ENCODE measurements around the gene FAM114A1. TPM values are rescaled to one million over a fixed set of nuclear protein-coding genes. Genes with fewer than 3 reads are reported as not detected.

The FAM114A1 gene
- polyA plus RNA-seq, 4 donors: 11.3 to 34.6 (median 25.2) TPM

DNA sequence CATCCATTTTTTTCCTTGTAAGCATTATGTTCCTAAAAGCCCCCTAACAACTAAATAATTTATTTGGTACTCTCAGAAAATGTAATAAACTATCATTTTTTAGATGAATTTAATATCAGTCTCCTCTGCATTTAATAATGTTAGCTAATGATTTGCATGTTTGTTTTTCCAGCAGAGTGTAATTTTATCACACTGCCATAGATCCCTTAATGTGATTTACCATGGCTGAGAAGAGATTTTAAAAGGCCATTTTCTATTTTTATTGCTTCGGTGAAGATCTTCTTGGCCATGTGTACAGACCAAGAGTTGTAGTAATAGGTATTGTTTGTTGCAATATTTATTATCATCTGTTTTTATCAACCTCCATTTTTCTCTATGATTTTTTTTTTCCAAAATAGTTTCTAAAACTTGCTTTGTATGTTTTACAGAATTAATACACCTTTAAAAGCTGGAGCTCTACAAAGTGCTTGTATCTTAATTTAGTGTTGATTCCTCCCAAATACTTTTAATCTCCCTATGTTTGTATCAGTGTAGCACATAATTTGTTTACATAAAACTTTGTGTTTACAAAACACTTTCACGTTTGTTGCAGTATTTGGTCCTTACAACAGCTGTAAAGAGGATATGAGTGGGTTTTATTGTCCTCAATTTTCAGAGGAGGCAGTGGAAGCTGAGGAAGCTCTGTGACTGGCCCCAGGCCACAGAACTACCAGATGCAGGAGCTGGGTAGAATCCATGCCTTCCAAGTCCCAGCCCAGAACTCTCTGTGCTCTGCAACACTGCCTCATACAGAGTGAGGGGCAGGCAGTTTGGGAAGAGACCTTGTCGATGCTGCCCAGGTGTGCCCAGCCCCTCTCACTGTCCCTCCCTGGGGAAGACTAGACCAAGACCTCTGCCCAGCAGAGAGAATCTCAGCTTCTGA is 58.1 kb downstream of the FAM114A1 start:
- DNase-seq: no peak

DNA sequence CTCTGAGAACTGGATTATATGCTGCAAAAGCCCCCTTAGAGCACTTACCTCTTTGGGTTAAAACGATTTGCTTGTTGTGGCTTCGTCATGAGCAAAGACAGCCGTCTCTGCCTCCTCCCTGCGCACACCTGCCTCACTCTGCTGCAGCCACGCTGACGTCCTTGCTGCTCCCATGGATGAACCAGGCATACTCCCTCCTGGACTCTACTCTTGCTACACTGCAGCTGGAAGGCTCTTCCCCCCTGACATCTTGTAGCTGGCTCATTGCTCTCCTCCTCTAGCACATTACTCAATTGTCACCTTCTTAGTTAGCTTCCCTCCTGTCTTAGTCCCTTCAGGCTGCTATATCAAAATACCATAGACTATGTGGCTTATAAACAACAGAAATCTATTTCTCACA is 59.3 kb downstream of the FAM114A1 start:
- H3K4me1 ChIP-seq (ENCODE audit: control insufficient read depth in 3 of 3, insufficient read depth in 2 of 3, low read depth in 1 of 3, low read length in 2 of 3): no peaks in the 10 kb centered on the region
- FAIRE-seq: no peak
- no peaks in the 10 kb centered on the region for H3K27me3 ChIP-seq (ENCODE audit: control insufficient read depth in 3 of 3, insufficient read depth in 3 of 3, low read length in 3 of 3)
- DNase-seq: no peak
- no peaks in the 10 kb centered on the region for H3K9me3 ChIP-seq (ENCODE audit: control insufficient read depth in 2 of 2, insufficient read depth in 1 of 2, low read depth in 1 of 2, low read length in 1 of 2)
- peaks cover 6 to 38% (median 14%) of the 10 kb centered on the region in 3 donors for H3K36me3 ChIP-seq (ENCODE audit: control insufficient read depth in 3 of 3, insufficient read depth in 2 of 3, low read depth in 1 of 3, low read length in 3 of 3)
- 91 to 92% (median 91%) methylated on average over 6 of the region's 6 CpGs for WGBS, 3 donors
- H3K4me3 ChIP-seq (ENCODE audit: low read depth in 1 of 3, low read length in 3 of 3): no peak overlapping the region
- H3K27ac ChIP-seq (ENCODE audit: low read depth in 1 of 3, low read length in 2 of 3): no peak overlapping the region

More for the DNA sequence above, 58.1 kb downstream of the FAM114A1 start:
- Histone ChIP-seq H3K27me3 (ENCODE audit: control insufficient read depth in 3 of 3, insufficient read depth in 3 of 3, low read length in 3 of 3) (no peaks in the 10 kb centered on the region), H3K4me3 (ENCODE audit: low read depth in 1 of 3, low read length in 3 of 3) (no peak overlapping the region), H3K36me3 (ENCODE audit: control insufficient read depth in 3 of 3, insufficient read depth in 2 of 3, low read depth in 1 of 3, low read length in 3 of 3) (peaks cover 4 to 39% (median 14%) of the 10 kb centered on the region in 3 donors), H3K9me3 (ENCODE audit: control insufficient read depth in 2 of 2, insufficient read depth in 1 of 2, low read depth in 1 of 2, low read length in 1 of 2) (no peaks in the 10 kb centered on the region), H3K27ac (ENCODE audit: low read depth in 1 of 3, low read length in 2 of 3) (peak overlapping the region in 1 of 3 donors; percentile 21), H3K4me1 (ENCODE audit: control insufficient read depth in 3 of 3, insufficient read depth in 2 of 3, low read depth in 1 of 3, low read length in 2 of 3) (no peaks in the 10 kb centered on the region)
- 66 to 74% (median 70%) methylated on average over 3 of the region's 3 CpGs for WGBS, 3 donors
- no peak for FAIRE-seq

DNA sequence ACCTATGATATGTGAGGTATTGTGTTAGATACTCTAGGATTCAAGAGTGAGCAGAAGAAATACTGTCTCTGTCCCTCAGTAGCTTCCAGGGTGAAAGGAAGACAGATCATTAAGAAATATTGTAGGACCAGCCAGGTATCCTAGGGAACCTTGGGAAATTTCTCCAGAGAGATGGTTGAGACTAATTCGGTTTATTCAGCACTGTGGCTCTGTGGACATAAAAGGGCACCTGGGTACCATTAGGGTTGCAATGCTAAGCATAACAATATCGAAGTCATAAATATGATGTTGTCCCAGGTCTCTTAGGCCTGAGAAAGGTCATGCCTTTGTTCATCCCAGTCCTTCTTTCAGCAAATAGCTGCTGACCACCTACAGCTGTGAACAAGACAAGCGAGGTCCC is 61.0 kb downstream of the FAM114A1 start:
- H3K4me3 ChIP-seq (ENCODE audit: low read depth in 1 of 3, low read length in 3 of 3): no peak overlapping the region
- no peak overlapping the region for H3K27ac ChIP-seq (ENCODE audit: low read depth in 1 of 3, low read length in 2 of 3)
- DNase-seq: no peak
- 89 to 98% (median 94%) methylated on average over 3 of the region's 3 CpGs for WGBS, 3 donors
- no peak for FAIRE-seq
- H3K9me3 ChIP-seq (ENCODE audit: control insufficient read depth in 2 of 2, insufficient read depth in 1 of 2, low read depth in 1 of 2, low read length in 1 of 2): no peaks in the 10 kb centered on the region
- H3K27me3 ChIP-seq (ENCODE audit: control insufficient read depth in 3 of 3, insufficient read depth in 3 of 3, low read length in 3 of 3): no peaks in the 10 kb centered on the region
- H3K36me3 ChIP-seq (ENCODE audit: control insufficient read depth in 3 of 3, insufficient read depth in 2 of 3, low read depth in 1 of 3, low read length in 3 of 3): peaks cover 9 to 43% (median 14%) of the 10 kb centered on the region in 3 donors
- no peaks in the 10 kb centered on the region for H3K4me1 ChIP-seq (ENCODE audit: control insufficient read depth in 3 of 3, insufficient read depth in 2 of 3, low read depth in 1 of 3, low read length in 2 of 3)

DNA sequence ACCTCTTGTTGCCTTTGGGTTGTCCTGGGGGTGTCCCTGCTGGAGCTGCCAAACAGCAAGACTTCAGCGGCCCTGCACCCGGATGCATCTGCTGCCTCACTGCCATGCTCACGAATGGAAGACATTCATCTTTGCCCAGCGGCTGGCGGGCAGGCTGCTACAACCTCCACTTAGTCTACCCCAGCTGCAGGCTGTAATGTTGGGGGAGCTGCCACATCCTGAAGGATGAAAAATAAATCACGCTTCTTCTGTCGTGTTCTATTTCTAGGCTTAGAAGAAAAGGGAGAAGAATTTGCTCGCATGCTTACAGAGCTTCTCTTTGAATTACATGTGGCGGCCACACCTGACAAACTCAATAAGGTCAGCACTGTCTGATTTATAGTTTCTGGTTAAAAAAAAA is 61.4 kb downstream of the FAM114A1 start:
- 89 to 94% (median 92%) methylated on average over 9 of the region's 9 CpGs for WGBS, 3 donors
- no peaks in the 10 kb centered on the region for H3K4me1 ChIP-seq (ENCODE audit: control insufficient read depth in 3 of 3, insufficient read depth in 2 of 3, low read depth in 1 of 3, low read length in 2 of 3)
- no peak overlapping the region for H3K27ac ChIP-seq (ENCODE audit: low read depth in 1 of 3, low read length in 2 of 3)
- H3K9me3 ChIP-seq (ENCODE audit: control insufficient read depth in 2 of 2, insufficient read depth in 1 of 2, low read depth in 1 of 2, low read length in 1 of 2): no peaks in the 10 kb centered on the region
- H3K27me3 ChIP-seq (ENCODE audit: control insufficient read depth in 3 of 3, insufficient read depth in 3 of 3, low read length in 3 of 3): no peaks in the 10 kb centered on the region
- peaks cover 9 to 43% (median 14%) of the 10 kb centered on the region in 3 donors for H3K36me3 ChIP-seq (ENCODE audit: control insufficient read depth in 3 of 3, insufficient read depth in 2 of 3, low read depth in 1 of 3, low read length in 3 of 3)
- DNase-seq (no peak), FAIRE-seq (no peak)
- H3K4me3 ChIP-seq (ENCODE audit: low read depth in 1 of 3, low read length in 3 of 3): no peak overlapping the region

DNA sequence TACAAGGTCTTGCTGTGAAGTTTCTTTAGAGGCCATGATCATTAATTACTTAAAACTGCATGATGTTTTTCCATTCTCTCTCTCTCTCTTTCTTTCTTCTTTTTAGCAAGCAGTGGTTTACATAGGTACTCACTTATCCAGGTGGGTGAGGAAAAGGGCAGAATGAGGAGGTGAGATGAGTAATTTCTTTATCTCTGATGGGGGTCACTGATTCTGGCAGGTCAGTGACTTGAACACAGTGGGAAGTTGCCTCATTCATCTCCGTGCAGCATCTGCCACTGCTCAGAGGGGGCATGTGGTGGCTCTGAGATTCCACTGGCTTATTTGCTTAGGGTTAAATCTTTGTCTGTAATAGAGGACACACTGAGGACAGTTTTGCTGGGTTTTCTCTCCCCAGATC is 62.6 kb downstream of the FAM114A1 start:
- no peaks in the 10 kb centered on the region for H3K9me3 ChIP-seq (ENCODE audit: control insufficient read depth in 2 of 2, insufficient read depth in 1 of 2, low read depth in 1 of 2, low read length in 1 of 2)
- H3K4me1 ChIP-seq (ENCODE audit: control insufficient read depth in 3 of 3, insufficient read depth in 2 of 3, low read depth in 1 of 3, low read length in 2 of 3): no peaks in the 10 kb centered on the region
- 44 to 79% (median 72%) methylated on average over 1 of the region's 1 CpG for WGBS, 3 donors
- H3K27me3 ChIP-seq (ENCODE audit: control insufficient read depth in 3 of 3, insufficient read depth in 3 of 3, low read length in 3 of 3): no peaks in the 10 kb centered on the region
- H3K4me3 ChIP-seq (ENCODE audit: low read depth in 1 of 3, low read length in 3 of 3): no peak overlapping the region
- H3K36me3 ChIP-seq (ENCODE audit: control insufficient read depth in 3 of 3, insufficient read depth in 2 of 3, low read depth in 1 of 3, low read length in 3 of 3): peaks cover 9 to 48% (median 14%) of the 10 kb centered on the region in 3 donors
- FAIRE-seq: no peak
- DNase-seq: no peak
- no peak overlapping the region for H3K27ac ChIP-seq (ENCODE audit: low read depth in 1 of 3, low read length in 2 of 3)

DNA sequence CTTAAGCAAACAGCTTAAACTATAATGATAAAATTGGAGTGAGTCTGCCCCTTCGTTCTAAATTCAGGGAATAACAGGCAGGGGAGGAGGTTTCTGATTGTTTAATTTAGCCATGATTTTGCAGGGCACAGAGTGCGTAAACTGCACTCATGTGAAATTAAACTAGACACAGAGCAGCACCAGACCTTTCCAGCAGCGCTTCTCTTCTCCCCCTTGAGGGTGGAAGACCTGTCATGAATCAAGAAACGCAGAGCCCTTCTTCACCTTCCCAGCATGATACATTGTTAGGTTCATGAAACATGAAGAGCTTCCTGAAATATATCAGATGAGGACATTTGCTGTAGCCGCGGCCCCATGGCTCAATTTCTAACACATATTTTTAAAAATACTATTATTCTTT is 63.1 kb downstream of the FAM114A1 start:
- Histone ChIP-seq H3K27ac (ENCODE audit: low read depth in 1 of 3, low read length in 2 of 3) (no peak overlapping the region), H3K36me3 (ENCODE audit: control insufficient read depth in 3 of 3, insufficient read depth in 2 of 3, low read depth in 1 of 3, low read length in 3 of 3) (peaks cover 10 to 48% (median 14%) of the 10 kb centered on the region in 3 donors)
- WGBS, 3 donors: 86 to 94% (median 91%) methylated on average over 6 of the region's 6 CpGs

DNA sequence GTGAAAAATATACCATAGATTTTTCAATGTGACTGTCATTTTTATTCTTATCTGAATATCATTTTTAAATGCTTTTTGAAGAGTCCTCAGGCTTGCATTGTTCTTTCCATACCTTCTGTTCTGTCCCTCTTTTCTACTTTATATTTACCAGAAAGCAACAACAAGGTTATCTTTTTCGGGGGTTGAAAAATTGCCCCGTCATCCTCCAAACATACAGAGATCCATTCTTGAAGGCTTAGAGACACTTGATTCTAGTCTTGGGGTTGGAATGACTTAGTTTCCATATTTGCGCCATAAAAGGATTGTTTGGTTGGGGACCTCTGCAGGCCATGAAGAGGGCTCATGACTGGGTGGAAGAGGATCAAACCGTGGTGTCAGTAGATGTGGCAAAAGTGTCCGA is 63.5 kb downstream of the FAM114A1 start:
- H3K9me3 ChIP-seq (ENCODE audit: control insufficient read depth in 2 of 2, insufficient read depth in 1 of 2, low read depth in 1 of 2, low read length in 1 of 2): no peaks in the 10 kb centered on the region
- DNase-seq (no peak), FAIRE-seq (no peak)
- WGBS, 3 donors: 76 to 88% (median 87%) methylated on average over 5 of the region's 5 CpGs
- H3K36me3 ChIP-seq (ENCODE audit: control insufficient read depth in 3 of 3, insufficient read depth in 2 of 3, low read depth in 1 of 3, low read length in 3 of 3): peaks cover 11 to 50% (median 13%) of the 10 kb centered on the region in 3 donors
- H3K27me3 ChIP-seq (ENCODE audit: control insufficient read depth in 3 of 3, insufficient read depth in 3 of 3, low read length in 3 of 3): no peaks in the 10 kb centered on the region
- no peaks in the 10 kb centered on the region for H3K4me1 ChIP-seq (ENCODE audit: control insufficient read depth in 3 of 3, insufficient read depth in 2 of 3, low read depth in 1 of 3, low read length in 2 of 3)
- no peak overlapping the region for H3K27ac ChIP-seq (ENCODE audit: low read depth in 1 of 3, low read length in 2 of 3)
- no peak overlapping the region for H3K4me3 ChIP-seq (ENCODE audit: low read depth in 1 of 3, low read length in 3 of 3)

More for the DNA sequence above, 63.1 kb downstream of the FAM114A1 start:
- no peak overlapping the region for H3K4me3 ChIP-seq (ENCODE audit: low read depth in 1 of 3, low read length in 3 of 3)
- no peaks in the 10 kb centered on the region for H3K27me3 ChIP-seq (ENCODE audit: control insufficient read depth in 3 of 3, insufficient read depth in 3 of 3, low read length in 3 of 3)
- no peaks in the 10 kb centered on the region for H3K4me1 ChIP-seq (ENCODE audit: control insufficient read depth in 3 of 3, insufficient read depth in 2 of 3, low read depth in 1 of 3, low read length in 2 of 3)
- no peak for FAIRE-seq
- H3K9me3 ChIP-seq (ENCODE audit: control insufficient read depth in 2 of 2, insufficient read depth in 1 of 2, low read depth in 1 of 2, low read length in 1 of 2): no peaks in the 10 kb centered on the region
- DNase-seq: no peak

DNA sequence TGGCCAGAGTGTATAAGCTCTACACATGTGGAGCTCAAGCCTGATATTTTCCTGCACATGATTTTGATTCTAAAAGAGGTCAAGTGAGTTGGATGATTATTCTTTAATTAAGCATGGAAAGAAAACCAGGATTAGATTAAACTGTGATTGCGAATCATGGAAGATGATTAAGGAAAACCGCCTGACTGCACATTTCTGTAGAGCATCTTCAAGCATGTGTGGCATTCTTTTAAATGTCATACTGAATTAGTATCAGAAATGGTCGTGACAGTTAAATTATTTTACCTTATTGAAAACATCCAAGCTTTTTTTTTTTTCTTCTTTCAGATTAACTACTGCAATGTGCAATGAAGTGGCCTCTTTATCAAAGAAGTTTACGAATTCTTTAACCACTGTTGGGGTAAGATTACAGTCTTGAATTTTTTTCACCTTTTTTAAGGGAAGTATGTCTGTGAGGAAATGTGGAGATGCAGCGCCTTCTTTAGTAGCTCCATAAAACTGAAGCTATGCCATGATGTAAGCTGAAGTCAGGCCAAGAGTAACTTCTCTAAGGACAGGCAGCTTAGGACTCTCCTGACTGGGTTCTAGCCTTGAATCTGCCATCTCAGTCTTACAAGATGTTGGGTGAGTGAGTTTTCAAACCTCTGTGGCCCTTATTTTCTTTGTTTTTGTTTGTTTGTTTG is 67.9 kb downstream of the FAM114A1 start:
- Histone ChIP-seq H3K27me3 (ENCODE audit: control insufficient read depth in 3 of 3, insufficient read depth in 3 of 3, low read length in 3 of 3) (no peaks in the 10 kb centered on the region), H3K4me3 (ENCODE audit: low read depth in 1 of 3, low read length in 3 of 3) (no peak overlapping the region), H3K36me3 (ENCODE audit: control insufficient read depth in 3 of 3, insufficient read depth in 2 of 3, low read depth in 1 of 3, low read length in 3 of 3) (peaks cover 0 to 47% (median 17%) of the 10 kb centered on the region in 3 donors), H3K27ac (ENCODE audit: low read depth in 1 of 3, low read length in 2 of 3) (no peak overlapping the region), H3K9me3 (ENCODE audit: control insufficient read depth in 2 of 2, insufficient read depth in 1 of 2, low read depth in 1 of 2, low read length in 1 of 2) (no peaks in the 10 kb centered on the region), H3K4me1 (ENCODE audit: control insufficient read depth in 3 of 3, insufficient read depth in 2 of 3, low read depth in 1 of 3, low read length in 2 of 3) (no peaks in the 10 kb centered on the region)
- FAIRE-seq (no peak), DNase-seq (no peak)
- 81 to 90% (median 87%) methylated on average over 5 of the region's 5 CpGs for WGBS, 3 donors
